Measurements from ENCODE around the gene MT1H. TPM values are rescaled to one million over a fixed set of nuclear protein-coding genes. Genes with fewer than 3 reads are reported as not detected.

The MT1H gene
- total and polyA plus RNA-seq, 7 donors: 2.0 to 581 (median 133) TPM; not detected in 4

DNA sequence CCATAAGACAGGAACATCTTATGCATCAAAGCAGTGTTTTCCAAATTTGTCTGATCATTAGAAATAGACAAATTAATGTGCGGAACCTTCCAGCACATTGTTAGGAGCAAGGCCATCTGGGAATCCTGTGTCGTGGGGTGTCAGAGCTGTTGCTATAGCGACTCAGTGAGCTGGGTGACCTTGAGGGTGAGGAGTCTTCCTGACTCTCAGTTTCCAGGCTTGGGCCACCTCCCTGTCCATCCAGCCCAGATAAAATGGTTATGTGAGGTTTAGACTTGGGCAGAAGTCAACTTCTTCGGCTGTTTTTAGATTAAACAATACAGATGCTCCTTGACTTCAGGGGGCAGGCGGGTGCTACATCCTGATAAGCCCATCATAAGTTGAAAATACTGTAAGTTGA, 33.2 kb downstream of the MT1H start:
- Histone ChIP-seq H3K27me3 (no peaks in the 10 kb centered on the region), H3K9me3 (peaks cover 0 to under 1% (median 0%) of the 10 kb centered on the region in 4 donors), H3K36me3 (no peaks in the 10 kb centered on the region), H3K27ac (no peak overlapping the region), H3K4me3 (no peak overlapping the region), H3K4me1 (peaks cover 0 to 3% (median 0%) of the 10 kb centered on the region in 4 donors)
- TF ChIP-seq POLR2A (IDR thresholded peaks at IDR 0.05) (no peak), POLR2AphosphoS5 (IDR thresholded peaks at IDR 0.05) (no peak), EP300 (IDR thresholded peaks at IDR 0.05) (no peak)
- TF ChIP-seq, protein P1, sequence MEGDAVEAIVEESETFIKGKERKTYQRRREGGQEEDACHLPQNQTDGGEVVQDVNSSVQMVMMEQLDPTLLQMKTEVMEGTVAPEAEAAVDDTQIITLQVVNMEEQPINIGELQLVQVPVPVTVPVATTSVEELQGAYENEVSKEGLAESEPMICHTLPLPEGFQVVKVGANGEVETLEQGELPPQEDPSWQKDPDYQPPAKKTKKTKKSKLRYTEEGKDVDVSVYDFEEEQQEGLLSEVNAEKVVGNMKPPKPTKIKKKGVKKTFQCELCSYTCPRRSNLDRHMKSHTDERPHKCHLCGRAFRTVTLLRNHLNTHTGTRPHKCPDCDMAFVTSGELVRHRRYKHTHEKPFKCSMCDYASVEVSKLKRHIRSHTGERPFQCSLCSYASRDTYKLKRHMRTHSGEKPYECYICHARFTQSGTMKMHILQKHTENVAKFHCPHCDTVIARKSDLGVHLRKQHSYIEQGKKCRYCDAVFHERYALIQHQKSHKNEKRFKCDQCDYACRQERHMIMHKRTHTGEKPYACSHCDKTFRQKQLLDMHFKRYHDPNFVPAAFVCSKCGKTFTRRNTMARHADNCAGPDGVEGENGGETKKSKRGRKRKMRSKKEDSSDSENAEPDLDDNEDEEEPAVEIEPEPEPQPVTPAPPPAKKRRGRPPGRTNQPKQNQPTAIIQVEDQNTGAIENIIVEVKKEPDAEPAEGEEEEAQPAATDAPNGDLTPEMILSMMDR (IDR thresholded peaks at IDR 0.05): no peak
- WGBS, 2 donors: 89 to 90% methylated on average over 5 of the region's 5 CpGs
- no peak for DNase-seq
- intact Hi-C loops (cut with DNase I): loop anchor here (1.0 to 5.0 kb wide), 4 partner anchors 29 to 190 kb away; no protein-coding TSS in a partner anchor

DNA sequence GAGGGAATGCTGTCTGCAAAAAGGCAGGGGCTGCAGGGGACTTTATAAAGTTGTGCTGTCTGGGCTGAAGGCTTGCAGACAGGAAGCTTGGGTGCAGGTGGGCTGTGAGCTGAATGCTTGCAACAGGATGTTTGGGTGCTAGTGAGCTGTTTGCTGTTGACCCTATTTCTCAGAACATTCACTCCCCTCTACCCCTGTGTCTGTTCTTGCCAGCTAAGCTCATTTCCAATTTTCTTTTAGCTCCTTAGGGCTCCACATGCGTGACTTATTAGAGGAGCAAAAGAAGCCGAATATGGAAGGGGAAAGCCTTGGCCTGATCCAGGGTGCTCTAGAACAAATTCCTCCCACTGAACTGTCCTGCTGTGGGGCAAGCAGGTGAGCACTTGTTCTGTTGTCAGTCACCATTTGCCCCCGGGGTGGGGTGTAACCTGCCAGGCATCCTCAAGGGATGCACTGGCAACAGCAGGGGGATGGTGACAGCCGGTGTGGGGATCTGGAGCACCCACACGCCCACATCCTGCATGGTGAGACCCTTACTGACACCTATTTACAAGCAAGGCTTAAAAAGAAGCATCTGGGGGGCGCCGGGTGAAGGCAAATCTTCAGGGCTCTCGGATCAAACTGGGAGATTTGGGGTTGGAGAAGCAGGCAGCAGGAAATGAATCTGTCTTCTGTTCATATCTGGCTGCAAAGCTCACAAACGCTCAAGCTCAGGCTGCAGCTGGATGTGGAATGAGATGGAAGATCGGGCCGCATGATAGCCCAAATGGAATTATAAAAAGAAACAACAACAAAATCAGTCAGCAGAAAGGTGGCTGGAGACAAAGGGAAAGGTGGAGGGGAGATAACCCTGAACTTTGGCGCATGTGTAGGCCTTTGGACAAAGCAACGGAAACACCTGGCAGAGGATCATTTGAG, 39.2 kb downstream of the MT1H start:
- H3K36me3 ChIP-seq: no peaks in the 10 kb centered on the region
- intact Hi-C loops (cut with DNase I): no loop called here
- no peaks in the 10 kb centered on the region for H3K9me3 ChIP-seq
- H3K4me3 ChIP-seq: no peak overlapping the region
- DNase-seq: no peak
- H3K27me3 ChIP-seq: no peaks in the 10 kb centered on the region
- no peak for TF ChIP-seq EP300 (IDR thresholded peaks at IDR 0.05)
- TF ChIP-seq, protein P1 (IDR thresholded peaks at IDR 0.05): no peak
- TF ChIP-seq POLR2AphosphoS5 (IDR thresholded peaks at IDR 0.05): no peak
- TF ChIP-seq POLR2A (IDR thresholded peaks at IDR 0.05): no peak
- 67 to 83% methylated on average over 13 of the region's 13 CpGs for whole genome bisulfite sequencing, 2 donors
- H3K27ac ChIP-seq: no peak overlapping the region
- H3K4me1 ChIP-seq: no peaks in the 10 kb centered on the region

GRCh38 chr16:56709443-56710040, 39.9 kb downstream of the MT1H start:
- Histone ChIP-seq H3K27me3 (no peaks in the 10 kb centered on the region), H3K4me3 (no peak overlapping the region), H3K9me3 (no peaks in the 10 kb centered on the region), H3K4me1 (no peaks in the 10 kb centered on the region), H3K36me3 (no peaks in the 10 kb centered on the region), H3K27ac (no peak overlapping the region)
- DNase-seq: no peak
- 71% methylated on average over 4 of the region's 4 CpGs for WGBS, 2 donors
- intact Hi-C loops (cut with DNase I): no loop called here
- TF ChIP-seq, protein P1 (IDR thresholded peaks at IDR 0.05): no peak
- TF ChIP-seq POLR2AphosphoS5 (IDR thresholded peaks at IDR 0.05): no peak
- TF ChIP-seq EP300 (IDR thresholded peaks at IDR 0.05): no peak
- TF ChIP-seq POLR2A (IDR thresholded peaks at IDR 0.05): no peak

- TF ChIP-seq POLR2AphosphoS5 (IDR thresholded peaks at IDR 0.05) (no peak), EP300 (IDR thresholded peaks at IDR 0.05) (no peak), POLR2A (IDR thresholded peaks at IDR 0.05) (no peak)
- TF ChIP-seq, protein P1 (IDR thresholded peaks at IDR 0.05): no peak
- 66 to 84% methylated on average over 3 of the region's 3 CpGs for WGBS, 2 donors
- no peak for DNase-seq
Observed at GRCh38 chr16:56710181-56710737, 40.6 kb downstream of the MT1H start.

More at GRCh38 chr16:56710181-56710737, 40.6 kb downstream of the MT1H start:
- Histone ChIP-seq H3K4me1 (no peaks in the 10 kb centered on the region), H3K9me3 (no peaks in the 10 kb centered on the region), H3K36me3 (no peaks in the 10 kb centered on the region), H3K4me3 (no peak overlapping the region), H3K27ac (no peak overlapping the region), H3K27me3 (no peaks in the 10 kb centered on the region)
- intact Hi-C loops (cut with DNase I): no loop called here
